Aorta (tissue), 5 donors: ENCODE results near the gene DMPK. TPM values are rescaled to one million over a fixed set of nuclear protein-coding genes. Genes with fewer than 3 reads are reported as not detected.
A peak's percentile ranks its signal among the peaks of the same experiment; 100 is the strongest.

Experiments used
- ATAC-seq: fragments of 200-7000 bp; cut with Tn5 transposase; one replicate; pipeline ENCODE4 v1.9.1; 2022; ENCODE audit warnings: moderate library complexity; ENCODE audit not compliant: low FRiP score
- DNase-seq, 2 donors: peaks; one replicate each; pipeline ENCODE4 v3.0.0-alpha.2; 2020
- H3K27ac ChIP-seq, 2 donors: one replicate each; pipeline ENCODE4 v1.5.1; 2013; ENCODE audit warnings: low read length in 2 of 2, mild to moderate bottlenecking in 2 of 2, moderate library complexity in 2 of 2, control low read depth in 1 of 2, inconsistent platforms in 1 of 2, low read depth in 1 of 2
- H3K27me3 ChIP-seq, 2 donors: one replicate each; pipeline ENCODE4 v1.6.1; 2013; ENCODE audit warnings: control low read depth in 1 of 2, low read length in 1 of 2, mild to moderate bottlenecking in 1 of 2, moderate library complexity in 1 of 2; ENCODE audit not compliant: insufficient read depth in 2 of 2, control insufficient read depth in 1 of 2
- H3K36me3 ChIP-seq, 2 donors: one replicate each; pipeline ENCODE4 v1.6.1; 2013; ENCODE audit warnings: control low read depth in 1 of 2, low read length in 1 of 2, mild to moderate bottlenecking in 1 of 2; ENCODE audit not compliant: insufficient read depth in 2 of 2, control insufficient read depth in 1 of 2
- H3K4me1 ChIP-seq, 2 donors: one replicate each; pipeline ENCODE4 v1.6.1; 2013; ENCODE audit warnings: low read length in 2 of 2, control low read depth in 1 of 2, mild to moderate bottlenecking in 1 of 2, moderate library complexity in 1 of 2; ENCODE audit not compliant: insufficient read depth in 2 of 2, control insufficient read depth in 1 of 2
- H3K4me3 ChIP-seq, 2 donors: one replicate each; pipeline ENCODE4 v1.5.1; 2013; ENCODE audit warnings: low read length in 2 of 2, control low read depth in 1 of 2, mild to moderate bottlenecking in 1 of 2
- H3K9me3 ChIP-seq: one replicate; pipeline ENCODE4 v1.6.1; 2013; ENCODE audit warnings: mild to moderate bottlenecking, low read length; ENCODE audit not compliant: control insufficient read depth
- WGBS, 2 donors: extraction: QIAGEN DNeasy Blood & Tissue Kit; methylation state at CpG; one replicate each; pipeline ENCODE4 v1.1.7; 2013; 5-methylcytosine and 5-hydroxymethylcytosine counted together
- intact Hi-C, 2 donors: fragments of 100-400 bp; cut with DNase I; formaldehyde crosslinking; loops; one replicate each; pipeline versions ENCODE4 v1.14.2 to v1.15.0; 2022
- polyA plus RNA-seq, 2 donors: library from polyadenylated mRNA; stranded (reverse); fragments of 200-250 nt; gene quantifications; one replicate each; pipeline ENCODE4 v1.2.3, GENCODE V29; 2013
- total RNA-seq, 2 donors: library from RNA; stranded (reverse); fragmentation: NEBNext Ultra II Directional; extraction: Animal tissue kit (Norgen Biotek cat#: 25700); gene quantifications; one replicate each; pipeline ENCODE4 v1.2.1, GENCODE V29; 2021
- donor health status: healthy with polysubstance abuse.
- donor health status: Bipolar disorder and iron deficiency.
- donor health status: DM: no; HTN: no; CAD: no.
- donor health status: DM: no; HTN: no; CAD: no.
- donor health status: DM: yes; HTN: yes; CAD: no.

The DMPK gene
- total and polyA plus RNA-seq, 4 donors: 139 to 408 (median 185) TPM

GRCh38 chr19:45766296-45766868 lies 15.9 kb downstream of the DMPK start:
- Histone ChIP-seq H3K27me3 (no peaks in the 10 kb centered on the region), H3K4me1 (no peaks in the 10 kb centered on the region), H3K27ac (peak overlapping the region; percentile 23 to 88), H3K4me3 (peak overlapping the region; percentile 29 to 79), H3K9me3 (no peaks in the 10 kb centered on the region), H3K36me3 (no peaks in the 10 kb centered on the region)
- WGBS, 2 donors: 34 to 40% methylated on average over 13 to 17 of the region's 17 CpGs
- DNase-seq (peak in 1 of 2 donors; percentile 56), ATAC-seq (no peak)
- intact Hi-C loops: loop anchor here (5.0 kb wide), 3 partner anchors 34 to 74 kb away; partner anchors contain the start of genes FBXO46 (in 2 of the 2), MEIOSIN (in 2 of the 2), QPCTL (in 1 of the 2) and SNRPD2 (in 1 of the 2)

- no peaks in the 10 kb centered on the region for H3K36me3 ChIP-seq
- ATAC-seq (no peak), DNase-seq (peak in 1 of 2 donors; percentile 58)
- peak overlapping the region; percentile 24 to 88 for H3K27ac ChIP-seq
- no peaks in the 10 kb centered on the region for H3K4me1 ChIP-seq
- no peak overlapping the region for H3K4me3 ChIP-seq
- intact Hi-C loops: loop anchor here (5.0 kb wide), 3 partner anchors 33 to 73 kb away; partner anchors contain the start of genes FBXO46 (in 2 of the 2), MEIOSIN (in 2 of the 2), QPCTL (in 1 of the 2) and SNRPD2 (in 1 of the 2)
- H3K27me3 ChIP-seq: no peaks in the 10 kb centered on the region
- H3K9me3 ChIP-seq: no peaks in the 10 kb centered on the region
- 51 to 52% methylated on average over 21 to 23 of the region's 23 CpGs for WGBS, 2 donors
These were observed 16.5 kb downstream of the DMPK start for GRCh38 chr19:45765702-45766295.

GRCh38 chr19:45764945-45765701 lies 17.2 kb downstream of the DMPK start:
- 25 to 29% methylated on average over 20 to 21 of the region's 21 CpGs for WGBS, 2 donors
- Histone ChIP-seq H3K36me3 (no peaks in the 10 kb centered on the region), H3K4me1 (no peaks in the 10 kb centered on the region), H3K27ac (peak overlapping the region; percentile 17 to 72), H3K9me3 (no peaks in the 10 kb centered on the region), H3K4me3 (no peak overlapping the region), H3K27me3 (no peaks in the 10 kb centered on the region)
- DNase-seq (peak in 1 of 2 donors; percentile 64), ATAC-seq (no peak)
- intact Hi-C loops: loop anchor here (5.0 kb wide), 3 partner anchors 33 to 73 kb away; partner anchors contain the start of genes FBXO46 (in 2 of the 2), MEIOSIN (in 2 of the 2), QPCTL (in 1 of the 2) and SNRPD2 (in 1 of the 2)

DNA sequence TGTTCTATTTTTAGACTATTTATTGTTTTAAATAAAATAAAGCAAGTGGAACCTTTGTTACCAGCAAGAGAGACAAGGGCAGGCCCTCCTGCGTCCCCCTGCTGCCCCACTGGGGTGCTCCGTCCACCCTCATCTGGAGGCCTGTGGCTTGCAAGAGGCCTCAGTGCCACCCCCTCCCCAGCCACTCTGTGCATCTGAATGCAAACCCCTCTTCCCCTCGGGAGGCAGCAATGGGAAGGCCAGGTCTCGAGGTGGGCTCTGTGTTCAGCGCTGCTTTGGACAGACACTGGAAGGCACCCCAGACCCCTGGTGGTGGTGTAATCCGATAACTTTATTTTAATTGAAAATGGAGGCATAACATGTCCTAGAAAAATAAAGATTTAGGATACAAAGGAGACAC lies 17.8 kb downstream of the DMPK start:
- Histone ChIP-seq H3K27ac (peak overlapping the region; percentile 24 to 72), H3K9me3 (no peaks in the 10 kb centered on the region), H3K36me3 (no peaks in the 10 kb centered on the region), H3K4me3 (no peak overlapping the region), H3K4me1 (no peaks in the 10 kb centered on the region), H3K27me3 (no peaks in the 10 kb centered on the region)
- ATAC-seq (no peak), DNase-seq (no peak)
- WGBS, 2 donors: 27 to 31% methylated on average over 6 of the region's 6 CpGs
- intact Hi-C loops: no loop called here

DNA sequence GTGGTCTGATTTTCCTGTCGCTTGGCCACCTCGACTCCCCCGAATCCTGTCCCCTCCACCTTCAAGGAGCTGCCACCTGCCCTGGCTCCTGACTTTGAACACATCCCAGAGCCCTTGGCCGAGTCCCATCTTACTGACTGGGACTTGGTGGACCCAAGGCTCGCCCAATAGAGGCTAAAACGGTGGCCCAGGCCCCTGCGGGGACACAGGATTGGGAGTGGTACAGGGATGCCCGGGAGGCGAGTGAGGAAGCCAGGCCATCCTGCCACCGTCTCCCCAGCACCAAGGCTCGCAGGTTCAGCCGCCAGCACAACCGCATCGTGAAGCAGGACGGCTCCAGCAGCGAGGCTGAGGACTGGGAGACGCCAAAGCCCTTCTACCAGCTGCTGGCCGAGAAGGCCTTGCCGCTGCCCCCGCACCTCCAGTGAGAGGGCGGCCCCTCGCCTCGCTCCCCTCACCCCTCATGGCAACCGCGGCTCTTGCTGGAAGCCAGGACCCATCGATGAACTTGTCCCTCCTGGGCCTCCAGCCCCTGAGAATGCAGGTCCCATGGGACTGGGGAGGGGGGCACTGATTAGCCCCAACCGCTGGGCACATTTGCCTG lies 18.5 kb downstream of the DMPK start:
- ATAC-seq (no peak), DNase-seq (peak in 1 of 2 donors; percentile 58)
- Histone ChIP-seq H3K27ac (no peak overlapping the region), H3K9me3 (no peaks in the 10 kb centered on the region), H3K4me3 (no peak overlapping the region), H3K36me3 (no peaks in the 10 kb centered on the region), H3K4me1 (no peaks in the 10 kb centered on the region), H3K27me3 (no peaks in the 10 kb centered on the region)
- intact Hi-C loops: no loop called here
- 22 to 27% methylated on average over 27 of the region's 27 CpGs for WGBS, 2 donors

DNA sequence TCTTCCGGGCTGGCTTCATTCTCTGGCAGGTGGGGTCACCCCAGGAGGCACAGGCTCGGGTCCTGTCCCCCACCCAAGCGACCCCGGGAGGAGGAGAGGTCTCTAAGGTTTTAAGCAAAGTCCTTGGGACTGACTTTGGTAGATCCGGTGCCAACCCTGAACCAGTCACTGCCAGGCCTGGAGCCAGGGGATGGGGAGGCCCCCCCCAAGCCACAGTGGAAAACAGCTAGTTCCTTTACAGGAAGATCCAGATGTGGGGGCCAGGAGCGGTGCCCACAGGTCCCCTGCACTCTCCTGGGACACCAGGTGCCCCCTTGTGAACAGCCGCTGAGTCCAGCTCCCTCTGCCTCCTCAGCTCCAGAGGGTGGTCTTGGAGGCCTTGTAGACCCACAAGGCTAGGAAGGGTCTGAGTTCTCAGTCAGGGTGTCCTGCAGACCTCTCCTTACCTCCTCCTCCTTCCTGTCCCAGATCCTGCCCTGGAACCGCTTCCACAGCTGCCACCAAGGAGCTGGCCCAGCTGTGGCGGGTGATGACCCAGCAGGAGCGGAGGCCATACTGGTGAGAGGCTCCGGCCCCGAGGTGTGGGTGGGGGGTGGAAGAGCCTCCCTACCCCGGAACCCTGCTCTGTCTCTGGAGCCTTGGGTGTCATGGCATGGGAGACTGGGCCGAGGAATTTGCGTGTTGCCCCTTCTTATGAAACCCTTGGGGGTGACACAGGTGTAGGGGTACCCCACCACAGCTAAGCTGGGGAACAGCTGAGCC lies 19.2 kb downstream of the DMPK start:
- DNase-seq (no peak), ATAC-seq (no peak)
- no peak overlapping the region for H3K4me3 ChIP-seq
- 91 to 94% methylated on average over 15 of the region's 15 CpGs for WGBS, 2 donors
- H3K9me3 ChIP-seq: no peaks in the 10 kb centered on the region
- no peaks in the 10 kb centered on the region for H3K4me1 ChIP-seq
- intact Hi-C loops: no loop called here
- H3K36me3 ChIP-seq: no peaks in the 10 kb centered on the region
- no peak overlapping the region for H3K27ac ChIP-seq
- H3K27me3 ChIP-seq: no peaks in the 10 kb centered on the region

DNA sequence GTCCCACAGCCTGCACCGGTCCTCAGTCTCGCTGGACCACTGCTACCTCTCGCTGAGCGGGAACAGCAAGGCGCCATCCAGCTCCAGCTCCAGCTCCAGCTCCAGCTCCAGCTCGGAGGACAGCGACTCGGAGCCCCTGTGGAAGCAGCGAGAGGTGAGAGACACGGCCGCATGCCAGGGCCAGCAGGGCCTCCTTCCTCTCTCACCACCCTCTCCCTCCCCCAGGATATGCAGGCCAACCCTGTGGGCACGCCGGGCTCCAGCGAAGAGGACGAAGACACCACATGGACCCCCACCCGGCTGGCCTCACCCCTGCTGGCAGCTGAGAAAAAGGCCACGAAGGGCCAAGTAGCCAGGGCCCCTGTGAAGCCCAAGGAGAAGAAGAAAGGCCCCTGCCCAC lies 20.6 kb downstream of the DMPK start:
- no peak for DNase-seq
- Histone ChIP-seq H3K4me1 (no peaks in the 10 kb centered on the region), H3K27ac (no peak overlapping the region), H3K4me3 (no peak overlapping the region), H3K36me3 (no peaks in the 10 kb centered on the region), H3K9me3 (no peaks in the 10 kb centered on the region), H3K27me3 (no peaks in the 10 kb centered on the region)
- ATAC-seq: no peak
- intact Hi-C loops: no loop called here
- WGBS, 2 donors: 88 to 91% methylated on average over 15 to 17 of the region's 17 CpGs

GRCh38 chr19:45758921-45759320 lies 23.4 kb downstream of the DMPK start:
- DNase-seq: no peak
- no peaks in the 10 kb centered on the region for H3K4me1 ChIP-seq
- H3K27me3 ChIP-seq: no peaks in the 10 kb centered on the region
- intact Hi-C loops: no loop called here
- H3K4me3 ChIP-seq: no peak overlapping the region
- H3K27ac ChIP-seq: no peak overlapping the region
- H3K9me3 ChIP-seq: no peaks in the 10 kb centered on the region
- no peaks in the 10 kb centered on the region for H3K36me3 ChIP-seq
- WGBS, 2 donors: 83 to 88% methylated on average over 9 of the region's 9 CpGs
- ATAC-seq: no peak
